NCI-H187 treated with DMSO at 0.1 percent for 48 hours (cell line): ENCODE data around the gene PUS7L.
"Not testable (repeated sequence)": the region's sequence is repeated elsewhere in the genome, so short reads cannot be mapped to it uniquely, and the experiment has no call there.

ENCODE experiments used
- DNase-seq: peaks from one replicate; lab custom pipeline; 2025; lab: John Stamatoyannopoulos, UW

PUS7L gene

GRCh38 chr12:43758728-43759563, at the start of gene PUS7L, which contains the start of gene IRAK4:
PUS7L (minus strand) TSS chr12:43758790; CDS start chr12:43755245, 3,545 bp downstream.
IRAK4 (plus strand) TSS chr12:43758951; CDS start chr12:43768112, 9,161 bp downstream.
- peak; percentile 83 for DNase-seq

GRCh38 chr12:43807386-43807785, 48.8 kb upstream of the PUS7L start:
- no peak for DNase-seq

GRCh38 chr12:43806737-43807072, 48.1 kb upstream of the PUS7L start:
- no peak for DNase-seq

GRCh38 chr12:43805860-43806736, 47.5 kb upstream of the PUS7L start, which contains the start of gene TWF1:
TWF1 (minus strand) TSS chr12:43806317; CDS start chr12:43806245, 72 bp downstream.
- DNase-seq: peak; percentile 18

GRCh38 chr12:43805149-43805859, 46.7 kb upstream of the PUS7L start:
- no peak for DNase-seq

- DNase-seq: no peak
These were observed 39.1 kb upstream of the PUS7L start for GRCh38 chr12:43797561-43798217.

GRCh38 chr12:43795716-43796280, 37.2 kb upstream of the PUS7L start:
- no peak for DNase-seq

- DNase-seq: no peak
These were observed 31.4 kb upstream of the PUS7L start for GRCh38 chr12:43789941-43790340.

GRCh38 chr12:43786899-43787693, 28.5 kb upstream of the PUS7L start:
- DNase-seq: no peak

GRCh38 chr12:43776498-43776897, 17.9 kb upstream of the PUS7L start:
- DNase-seq: no peak

- no peak for DNase-seq
These were observed 7.7 kb upstream of the PUS7L start for GRCh38 chr12:43766291-43766690.

- DNase-seq: no peak
These were observed 5.9 kb upstream of the PUS7L start for GRCh38 chr12:43764528-43764927.

- DNase-seq: no peak
These were observed 5.2 kb upstream of the PUS7L start for GRCh38 chr12:43763769-43764168.

GRCh38 chr12:43762596-43762995, 4.0 kb upstream of the PUS7L start:
- DNase-seq: no peak

- no peak for DNase-seq
These were observed 2.9 kb upstream of the PUS7L start for GRCh38 chr12:43761500-43761899.

- DNase-seq: no peak
These were observed 1.8 kb upstream of the PUS7L start for GRCh38 chr12:43760396-43760795.

GRCh38 chr12:43758247-43758727, 303 bp downstream of the PUS7L start:
- DNase-seq: no peak

- DNase-seq: no peak
These were observed 4.6 kb downstream of the PUS7L start for GRCh38 chr12:43754015-43754414.

GRCh38 chr12:43751360-43751759, 7.2 kb downstream of the PUS7L start:
- not testable (repeated sequence) for DNase-seq

GRCh38 chr12:43750814-43751213, 7.8 kb downstream of the PUS7L start:
- DNase-seq: no peak
